HFFc6 (cell line): ENCODE data around the gene CAPN8. TPM values are rescaled to one million over a fixed set of nuclear protein-coding genes. Genes with fewer than 3 reads are reported as not detected.

ENCODE experiments used
- DNase-seq: peaks from one replicate; pipeline ENCODE4 v3.0.0-alpha.2; 2018
- H3K27ac Mint-ChIP-seq: 2 replicates; pipeline ENCODE4 v1.8.0; 2020; ENCODE audit warnings: mild to moderate bottlenecking, mixed read lengths
- H3K27me3 Mint-ChIP-seq: 2 replicates; pipeline ENCODE4 v1.8.0; 2021; ENCODE audit warnings: mild to moderate bottlenecking, moderate library complexity, mixed read lengths; ENCODE audit not compliant: insufficient read depth
- H3K36me3 Mint-ChIP-seq: 2 replicates; pipeline ENCODE4 v1.8.0; 2021; ENCODE audit warnings: low read depth, mixed read lengths
- H3K4me1 Mint-ChIP-seq: 2 replicates; pipeline ENCODE4 v1.8.0; 2020; ENCODE audit warnings: low read depth, mixed read lengths
- H3K4me3 Mint-ChIP-seq: 2 replicates; pipeline ENCODE4 v1.8.0; 2020; ENCODE audit warnings: mild to moderate bottlenecking, moderate library complexity, mixed read lengths
- H3K9me3 Mint-ChIP-seq: 2 replicates; pipeline ENCODE4 v1.8.0; 2020; ENCODE audit warnings: mild to moderate bottlenecking, mixed read lengths
- total RNA-seq, 6 experiments: library from RNA; stranded (reverse); fragmentation: NEBNext Ultra II Directional; extraction: Animal tissue kit (Norgen Biotek cat#: 25700); gene quantifications; 2 replicates in 1 of 6; 3 replicates in 5 of 6; pipeline ENCODE4 v1.2.3, GENCODE V29; 2021
- TF ChIP-seq, protein P1 (sequence below): fragments of 200-600 bp; sonication (generic); IDR thresholded peaks from 2 replicates; pipeline ENCODE4 v1.5.0; 2021; ENCODE audit warnings: antibody characterized with exemption, mild to moderate bottlenecking

Gene CAPN8
- total RNA-seq, 6 experiments from 2014 or later, result not detected

DNA sequence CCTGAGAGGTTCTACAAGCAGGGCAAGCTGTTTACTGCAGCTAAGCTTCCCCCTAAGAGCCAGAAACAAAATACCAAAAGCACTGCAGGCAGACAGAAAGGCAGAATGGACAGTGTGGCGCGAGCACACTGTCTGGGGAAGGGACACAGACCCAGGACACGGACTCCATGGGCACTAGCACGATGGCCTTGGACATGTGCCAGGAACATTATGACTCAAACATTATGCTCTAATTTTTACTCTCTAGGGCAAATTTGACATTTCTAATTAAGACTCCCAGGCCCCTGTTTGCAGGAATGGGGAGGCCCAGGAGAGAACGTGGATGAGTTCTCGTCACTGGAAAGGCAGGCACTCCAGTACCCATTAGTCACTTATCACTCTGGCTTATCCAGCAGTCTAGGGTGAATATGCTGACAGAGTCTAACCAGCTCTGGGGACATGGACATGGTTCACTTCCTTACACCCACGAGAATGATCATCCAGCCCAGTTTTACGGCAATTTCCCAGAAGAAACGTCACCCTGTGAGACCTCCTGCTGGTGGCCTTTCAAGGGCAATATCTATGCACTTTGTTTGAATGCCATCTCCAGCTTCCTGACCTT lies 45.1 kb downstream of the CAPN8 start:
- Mint-ChIP-seq H3K4me3 (no peak overlapping the region), H3K4me1 (no peaks in the 10 kb centered on the region)

DNA sequence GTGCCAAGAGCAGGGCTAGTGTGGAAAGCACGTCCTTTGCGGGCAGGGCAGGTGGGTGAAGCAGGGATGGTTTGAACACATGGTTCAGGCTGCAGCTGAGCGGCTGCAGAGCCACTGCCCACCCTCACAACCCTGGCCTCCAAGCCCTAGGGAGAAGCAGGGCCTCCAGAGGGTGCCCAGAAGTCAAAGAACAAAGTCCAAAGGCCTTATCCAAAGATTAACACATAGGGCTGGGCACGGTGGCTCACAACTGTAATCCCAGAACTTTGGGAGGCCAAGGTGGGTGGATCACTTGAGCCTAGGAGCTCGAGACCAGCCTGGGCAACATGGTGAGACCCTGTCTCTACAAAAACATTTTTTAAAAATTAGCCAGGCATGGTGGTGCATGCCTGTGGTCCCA lies 46.8 kb downstream of the CAPN8 start:
- Mint-ChIP-seq H3K27me3 (peaks cover 39% of the 10 kb centered on the region), H3K36me3 (no peaks in the 10 kb centered on the region), H3K27ac (no peak overlapping the region), H3K4me3 (no peak overlapping the region), H3K4me1 (no peaks in the 10 kb centered on the region), H3K9me3 (no peaks in the 10 kb centered on the region)
- TF ChIP-seq, protein P1, sequence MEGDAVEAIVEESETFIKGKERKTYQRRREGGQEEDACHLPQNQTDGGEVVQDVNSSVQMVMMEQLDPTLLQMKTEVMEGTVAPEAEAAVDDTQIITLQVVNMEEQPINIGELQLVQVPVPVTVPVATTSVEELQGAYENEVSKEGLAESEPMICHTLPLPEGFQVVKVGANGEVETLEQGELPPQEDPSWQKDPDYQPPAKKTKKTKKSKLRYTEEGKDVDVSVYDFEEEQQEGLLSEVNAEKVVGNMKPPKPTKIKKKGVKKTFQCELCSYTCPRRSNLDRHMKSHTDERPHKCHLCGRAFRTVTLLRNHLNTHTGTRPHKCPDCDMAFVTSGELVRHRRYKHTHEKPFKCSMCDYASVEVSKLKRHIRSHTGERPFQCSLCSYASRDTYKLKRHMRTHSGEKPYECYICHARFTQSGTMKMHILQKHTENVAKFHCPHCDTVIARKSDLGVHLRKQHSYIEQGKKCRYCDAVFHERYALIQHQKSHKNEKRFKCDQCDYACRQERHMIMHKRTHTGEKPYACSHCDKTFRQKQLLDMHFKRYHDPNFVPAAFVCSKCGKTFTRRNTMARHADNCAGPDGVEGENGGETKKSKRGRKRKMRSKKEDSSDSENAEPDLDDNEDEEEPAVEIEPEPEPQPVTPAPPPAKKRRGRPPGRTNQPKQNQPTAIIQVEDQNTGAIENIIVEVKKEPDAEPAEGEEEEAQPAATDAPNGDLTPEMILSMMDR, result no peak
- no peak for DNase-seq

More for the DNA sequence above, 45.1 kb downstream of the CAPN8 start:
- Mint-ChIP-seq H3K27me3 (peaks cover 38% of the 10 kb centered on the region), H3K36me3 (no peaks in the 10 kb centered on the region), H3K27ac (no peak overlapping the region), H3K9me3 (no peaks in the 10 kb centered on the region)
- DNase-seq, result no peak
- TF ChIP-seq, protein P1, result no peak

DNA sequence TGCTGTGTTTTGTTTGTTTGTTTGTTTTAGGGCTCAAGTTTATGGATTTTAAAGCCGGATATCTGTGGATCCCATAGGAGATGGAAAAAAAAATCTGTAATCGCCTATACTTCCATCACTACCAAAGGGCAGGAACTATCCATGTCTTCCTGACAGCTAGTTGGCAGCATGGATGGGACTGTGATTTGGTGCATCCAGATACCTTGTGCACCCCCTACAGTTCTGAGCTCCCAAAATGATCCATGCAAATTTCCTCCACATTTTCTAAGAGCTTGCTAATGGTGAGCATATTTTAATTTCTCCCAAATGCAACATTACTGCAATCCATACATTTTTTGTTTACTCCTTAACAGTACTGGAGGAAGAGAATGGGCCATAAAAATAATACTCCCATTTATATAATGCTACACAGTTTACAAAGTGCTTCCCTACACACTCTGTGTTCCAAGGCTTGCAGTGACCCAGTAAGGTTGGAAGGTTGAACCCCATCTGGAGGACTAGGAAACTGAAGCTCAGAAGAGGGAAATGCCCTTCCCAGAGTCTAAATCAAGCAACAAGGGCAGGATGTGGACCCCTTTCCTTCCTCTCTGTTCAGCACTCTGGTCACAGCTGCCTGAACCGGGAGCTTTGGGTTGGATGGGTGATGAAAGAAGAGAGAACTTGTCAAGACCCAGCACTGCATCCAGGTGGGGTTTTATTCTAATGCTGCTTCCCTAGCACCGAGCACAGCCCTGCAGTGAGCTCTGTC lies 48.0 kb downstream of the CAPN8 start:
- H3K9me3 Mint-ChIP-seq, result no peaks in the 10 kb centered on the region
- peaks cover 37% of the 10 kb centered on the region for H3K27me3 Mint-ChIP-seq
- TF ChIP-seq, protein P1, result peak; percentile 22; the same call in 1 of the 2 replicates
- H3K4me3 Mint-ChIP-seq, result no peak overlapping the region
- H3K4me1 Mint-ChIP-seq, result no peaks in the 10 kb centered on the region
- no peak overlapping the region for H3K27ac Mint-ChIP-seq
- DNase-seq, result no peak
- no peaks in the 10 kb centered on the region for H3K36me3 Mint-ChIP-seq

DNA sequence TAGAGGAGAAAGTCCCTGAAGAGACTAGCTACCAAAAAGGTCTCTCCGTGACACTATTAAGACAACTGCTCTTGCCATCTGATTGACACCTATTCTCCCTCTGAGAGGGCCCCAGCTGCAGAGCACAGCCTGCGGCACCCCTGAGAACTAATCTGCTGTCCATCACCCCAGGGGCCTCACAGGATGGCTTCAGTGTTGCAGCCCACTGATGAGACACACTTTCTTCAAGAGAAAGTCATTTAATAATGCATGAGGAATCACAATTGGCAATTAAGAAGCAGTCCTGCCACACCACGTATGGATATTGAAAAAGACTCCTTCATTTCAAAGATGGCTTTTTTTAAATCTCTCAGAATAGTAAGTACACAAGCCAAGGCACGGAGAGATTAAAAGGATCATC lies 48.9 kb downstream of the CAPN8 start:
- Mint-ChIP-seq H3K27me3 (peaks cover 31% of the 10 kb centered on the region), H3K9me3 (no peaks in the 10 kb centered on the region), H3K27ac (no peak overlapping the region), H3K4me3 (no peak overlapping the region), H3K4me1 (no peaks in the 10 kb centered on the region), H3K36me3 (no peaks in the 10 kb centered on the region)
- no peak for DNase-seq
- TF ChIP-seq, protein P1, result no peak

DNA sequence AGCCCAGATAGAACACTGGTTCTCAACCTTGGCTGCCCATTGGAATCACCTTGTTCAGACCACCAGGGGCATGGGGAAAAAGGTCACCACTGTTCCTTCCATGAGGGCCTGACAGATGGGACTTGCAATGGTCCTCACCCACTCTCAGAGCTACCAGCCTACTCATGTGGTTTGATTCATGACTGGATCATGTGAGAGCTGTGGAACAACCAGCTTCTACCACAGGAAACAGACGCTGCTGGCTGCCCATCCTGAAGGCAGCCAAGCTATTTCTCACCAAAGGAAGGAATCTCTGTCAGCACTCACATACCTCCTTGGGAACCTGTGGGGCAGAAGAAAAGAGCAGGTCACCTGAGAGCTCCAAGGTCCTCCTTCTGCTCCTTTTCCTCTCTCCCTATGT lies 53.6 kb downstream of the CAPN8 start:
- DNase-seq, result no peak
- H3K27me3 Mint-ChIP-seq, result peaks cover 11% of the 10 kb centered on the region
- TF ChIP-seq, protein P1, result no peak
- H3K4me3 Mint-ChIP-seq, result no peak overlapping the region
- H3K4me1 Mint-ChIP-seq, result no peaks in the 10 kb centered on the region
- no peaks in the 10 kb centered on the region for H3K36me3 Mint-ChIP-seq
- H3K9me3 Mint-ChIP-seq, result no peaks in the 10 kb centered on the region
- H3K27ac Mint-ChIP-seq, result no peak overlapping the region
